KOPT-K1 (cell line): ENCODE results near the gene FCHO1.

Experiments
- H3K27ac ChIP-seq: fragments of 200-600 bp; sonication (generic); 2 replicates; pipeline ENCODE4 v1.5.1; 2016; ENCODE audit warnings: antibody characterized with exemption, mild to moderate bottlenecking, low read depth, low read length; ENCODE audit not compliant: poor library complexity, severe bottlenecking
- H3K36me3 ChIP-seq: fragments of 200-600 bp; sonication (generic); 2 replicates; pipeline ENCODE4 v1.5.1; 2017; ENCODE audit warnings: antibody characterized with exemption, mild to moderate bottlenecking, low read length, moderate library complexity; ENCODE audit not compliant: insufficient read depth
- H3K9me3 ChIP-seq: fragments of 200-600 bp; sonication (generic); 2 replicates; pipeline ENCODE4 v1.5.1; 2017; ENCODE audit warnings: antibody characterized with exemption, low read length, mild to moderate bottlenecking; ENCODE audit not compliant: insufficient read depth, poor library complexity, severe bottlenecking

Gene FCHO1

DNA sequence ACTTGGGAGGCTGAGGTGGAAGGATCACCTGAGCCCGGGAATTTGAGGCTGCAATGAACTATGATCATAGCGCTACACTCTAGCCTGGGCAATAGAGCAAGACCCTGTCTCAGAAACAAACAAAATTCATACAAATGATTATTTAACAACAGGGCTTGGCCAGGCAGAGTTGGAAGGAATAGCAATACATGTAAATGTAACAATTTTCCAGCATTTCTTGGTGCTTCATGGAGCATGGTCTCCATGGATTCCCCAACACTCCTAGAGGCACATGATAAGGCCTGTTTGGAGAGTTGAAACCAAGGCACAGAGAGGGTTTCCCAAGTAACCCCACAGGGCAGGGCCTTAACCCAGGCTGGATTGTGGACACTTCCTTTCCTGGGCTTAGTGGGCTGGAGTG is 59.8 kb downstream of the FCHO1 start:
- Histone ChIP-seq H3K9me3 (no peaks in the 10 kb centered on the region), H3K27ac (no peak overlapping the region), H3K36me3 (no peaks in the 10 kb centered on the region)

DNA sequence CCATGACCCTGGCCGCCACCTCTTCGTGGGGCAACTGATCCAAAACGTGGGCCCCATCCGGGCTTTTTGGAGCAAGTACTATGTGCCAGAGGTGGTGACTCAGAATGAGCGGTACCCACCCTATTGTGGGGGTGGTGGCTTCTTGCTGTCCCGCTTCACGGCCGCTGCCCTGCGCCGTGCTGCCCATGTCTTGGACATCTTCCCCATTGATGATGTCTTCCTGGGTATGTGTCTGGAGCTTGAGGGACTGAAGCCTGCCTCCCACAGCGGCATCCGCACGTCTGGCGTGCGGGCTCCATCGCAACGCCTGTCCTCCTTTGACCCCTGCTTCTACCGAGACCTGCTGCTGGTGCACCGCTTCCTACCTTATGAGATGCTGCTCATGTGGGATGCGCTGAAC is 60.4 kb downstream of the FCHO1 start:
- Histone ChIP-seq H3K36me3 (no peaks in the 10 kb centered on the region), H3K27ac (no peak overlapping the region), H3K9me3 (no peaks in the 10 kb centered on the region)

DNA sequence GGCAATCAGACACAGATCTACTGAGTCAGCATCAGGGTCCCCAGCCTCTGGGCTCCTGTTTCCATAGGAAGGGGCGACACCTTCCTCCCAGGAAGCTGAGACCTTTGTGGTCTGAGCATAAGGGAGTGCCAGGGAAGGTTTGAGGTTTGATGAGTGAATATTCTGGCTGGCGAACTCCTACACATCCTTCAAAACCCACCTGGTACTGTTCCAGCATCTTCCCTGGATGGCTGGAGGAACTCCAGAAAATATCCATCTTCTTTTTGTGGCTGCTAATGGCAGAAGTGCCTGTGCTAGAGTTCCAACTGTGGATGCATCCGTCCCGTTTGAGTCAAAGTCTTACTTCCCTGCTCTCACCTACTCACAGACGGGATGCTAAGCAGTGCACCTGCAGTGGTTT is 60.8 kb downstream of the FCHO1 start:
- no peak overlapping the region for H3K27ac ChIP-seq
- no peaks in the 10 kb centered on the region for H3K36me3 ChIP-seq
- no peaks in the 10 kb centered on the region for H3K9me3 ChIP-seq

DNA sequence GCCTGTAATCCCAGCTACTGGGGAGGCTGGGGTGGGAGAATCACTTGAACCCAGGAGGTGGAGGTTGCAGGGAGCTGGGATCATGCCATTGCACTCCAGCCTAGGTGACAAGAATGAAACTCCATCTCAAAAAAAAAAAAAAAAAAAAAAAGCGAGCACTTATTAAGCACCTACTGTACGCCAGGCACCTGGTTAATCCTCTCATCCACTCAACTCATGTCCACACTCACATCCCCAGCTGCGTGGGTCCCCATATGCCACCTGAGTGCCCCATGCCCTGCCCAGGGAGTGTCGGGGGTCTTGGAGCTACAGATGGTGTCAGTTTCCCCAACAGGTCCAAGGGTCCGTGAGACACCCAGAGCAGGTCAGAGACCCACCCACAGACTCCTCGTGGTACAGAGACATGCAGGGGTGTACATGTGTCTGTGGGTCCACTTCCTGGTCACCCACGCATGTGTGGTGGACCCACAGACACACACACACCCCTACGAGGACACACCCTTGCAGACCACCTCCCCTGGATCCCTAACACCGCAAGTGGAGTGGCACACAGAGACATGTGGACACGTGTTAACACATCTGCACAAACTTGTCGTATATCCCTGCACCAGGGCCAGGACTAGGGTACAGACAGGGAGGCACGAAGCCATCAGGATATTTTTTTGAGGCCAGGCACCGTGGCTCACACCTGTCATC is 66.5 kb downstream of the FCHO1 start:
- H3K36me3 ChIP-seq: no peaks in the 10 kb centered on the region
- no peaks in the 10 kb centered on the region for H3K9me3 ChIP-seq
- H3K27ac ChIP-seq: no peak overlapping the region

DNA sequence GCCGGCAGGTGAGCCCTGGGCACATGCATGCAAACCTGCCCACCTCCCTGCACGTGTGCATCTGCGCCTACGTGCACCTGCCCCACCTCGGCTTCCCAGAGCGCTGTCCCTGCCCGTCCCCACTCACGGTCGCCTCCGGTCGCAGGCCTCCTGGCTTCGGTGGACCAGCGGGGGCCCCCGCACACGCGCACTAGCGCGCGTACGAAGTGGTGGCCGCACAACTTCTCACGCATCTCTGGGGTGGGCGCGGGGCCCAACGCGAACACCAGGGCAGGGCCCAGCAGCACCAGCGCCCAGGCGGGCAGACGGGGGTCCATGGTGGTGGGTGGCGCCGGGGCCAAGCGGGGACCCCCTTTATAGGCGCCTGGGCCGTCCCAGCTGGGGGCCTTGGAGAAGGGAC is 69.9 kb downstream of the FCHO1 start, which contains the start of gene INSL3:
INSL3 (minus strand) TSS at position 330 of the 400 bp plus-strand sequence; CDS start at position 317, 13 bp downstream.
- H3K9me3 ChIP-seq: no peaks in the 10 kb centered on the region
- H3K36me3 ChIP-seq: no peaks in the 10 kb centered on the region
- no peak within 1 kb of the TSS for H3K27ac ChIP-seq

DNA sequence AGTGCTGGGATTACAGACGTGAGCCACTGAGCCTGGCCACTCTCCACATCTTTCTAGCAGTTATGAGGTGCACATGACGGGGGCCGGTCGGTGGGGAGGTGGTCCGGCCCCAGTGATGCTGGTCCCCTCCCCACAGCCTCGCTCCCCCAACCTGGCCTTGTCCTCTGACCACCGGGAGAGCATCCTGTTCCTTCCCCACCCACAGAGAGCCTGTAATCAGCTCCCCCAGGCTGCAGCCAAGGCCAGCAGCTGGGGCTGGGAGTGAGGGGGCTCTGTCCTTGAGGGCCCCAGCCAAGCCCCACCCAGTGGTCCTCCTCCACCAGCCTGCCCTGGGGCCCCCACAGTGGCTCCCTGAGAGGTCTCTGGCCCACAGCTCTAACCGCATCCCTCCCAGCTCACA is 73.1 kb downstream of the FCHO1 start:
- H3K9me3 ChIP-seq: no peaks in the 10 kb centered on the region
- H3K36me3 ChIP-seq: peaks cover 4% of the 10 kb centered on the region; the same call in 1 of the 2 replicates
- no peak overlapping the region for H3K27ac ChIP-seq

DNA sequence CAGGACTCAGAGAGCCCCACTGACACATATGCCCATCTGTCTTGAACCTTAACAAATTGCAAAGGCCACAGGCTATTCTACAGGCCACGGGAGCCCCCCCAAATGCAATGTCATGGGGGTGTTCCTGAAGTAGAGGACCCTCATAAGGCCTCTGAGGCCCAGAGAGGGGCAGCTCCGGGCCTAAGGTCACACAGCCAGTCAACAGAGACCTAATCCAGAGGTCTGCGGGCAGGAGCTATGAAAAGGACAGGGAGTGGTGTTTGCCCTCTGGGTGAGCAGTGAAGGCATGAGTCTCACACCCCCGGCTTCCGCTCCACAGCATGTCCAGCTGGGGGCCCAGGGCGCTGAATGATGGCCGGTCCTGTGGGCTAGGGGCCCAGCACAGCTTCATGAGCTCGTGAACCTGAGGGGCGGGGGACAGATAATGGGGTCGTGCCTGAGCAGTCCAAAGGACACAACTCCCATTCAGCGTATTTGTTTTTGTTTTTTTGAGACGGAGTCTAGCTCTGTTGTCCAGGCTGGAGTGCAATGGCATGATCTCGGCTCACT is 75.3 kb downstream of the FCHO1 start:
- Histone ChIP-seq H3K9me3 (no peaks in the 10 kb centered on the region), H3K27ac (no peak overlapping the region), H3K36me3 (peaks cover 11% of the 10 kb centered on the region; the same call in 1 of the 2 replicates)

DNA sequence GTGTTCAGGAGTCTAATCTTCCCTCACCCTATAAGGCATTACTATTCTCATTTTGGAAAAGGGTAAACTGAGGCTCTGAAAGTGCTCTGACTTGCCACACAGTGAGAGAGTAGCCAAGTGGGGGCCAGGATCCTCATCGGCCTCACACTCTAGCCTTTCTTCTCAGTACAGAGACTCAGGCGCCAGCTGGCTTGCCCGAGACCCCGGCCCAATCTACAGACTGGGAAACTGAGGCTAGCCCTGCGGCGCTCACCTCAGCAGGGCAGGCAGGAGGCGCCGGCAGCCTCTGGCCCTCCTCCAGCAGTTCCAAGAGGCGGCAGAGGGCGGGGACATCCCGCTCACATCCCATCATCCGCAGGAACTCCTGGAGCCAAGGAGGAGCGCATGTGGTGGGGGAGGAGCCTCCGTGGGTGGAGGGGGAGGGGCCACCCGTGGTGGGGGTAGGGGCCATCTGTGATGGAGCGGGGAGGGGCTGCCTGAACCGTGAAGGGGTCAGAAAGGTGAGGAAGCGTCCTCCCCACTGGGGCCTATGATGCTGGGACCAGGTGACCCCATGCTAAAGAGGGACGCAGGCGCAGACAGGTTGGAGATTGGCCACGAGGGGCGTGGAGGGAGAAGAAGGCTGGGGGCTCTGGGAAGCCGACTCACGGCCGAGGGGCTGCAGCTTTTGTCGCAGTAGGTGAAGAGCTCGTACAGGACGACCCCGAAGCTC is 78.7 kb downstream of the FCHO1 start:
- Histone ChIP-seq H3K27ac (no peak overlapping the region), H3K36me3 (peaks cover 27% of the 10 kb centered on the region; the same call in 1 of the 2 replicates)

DNA sequence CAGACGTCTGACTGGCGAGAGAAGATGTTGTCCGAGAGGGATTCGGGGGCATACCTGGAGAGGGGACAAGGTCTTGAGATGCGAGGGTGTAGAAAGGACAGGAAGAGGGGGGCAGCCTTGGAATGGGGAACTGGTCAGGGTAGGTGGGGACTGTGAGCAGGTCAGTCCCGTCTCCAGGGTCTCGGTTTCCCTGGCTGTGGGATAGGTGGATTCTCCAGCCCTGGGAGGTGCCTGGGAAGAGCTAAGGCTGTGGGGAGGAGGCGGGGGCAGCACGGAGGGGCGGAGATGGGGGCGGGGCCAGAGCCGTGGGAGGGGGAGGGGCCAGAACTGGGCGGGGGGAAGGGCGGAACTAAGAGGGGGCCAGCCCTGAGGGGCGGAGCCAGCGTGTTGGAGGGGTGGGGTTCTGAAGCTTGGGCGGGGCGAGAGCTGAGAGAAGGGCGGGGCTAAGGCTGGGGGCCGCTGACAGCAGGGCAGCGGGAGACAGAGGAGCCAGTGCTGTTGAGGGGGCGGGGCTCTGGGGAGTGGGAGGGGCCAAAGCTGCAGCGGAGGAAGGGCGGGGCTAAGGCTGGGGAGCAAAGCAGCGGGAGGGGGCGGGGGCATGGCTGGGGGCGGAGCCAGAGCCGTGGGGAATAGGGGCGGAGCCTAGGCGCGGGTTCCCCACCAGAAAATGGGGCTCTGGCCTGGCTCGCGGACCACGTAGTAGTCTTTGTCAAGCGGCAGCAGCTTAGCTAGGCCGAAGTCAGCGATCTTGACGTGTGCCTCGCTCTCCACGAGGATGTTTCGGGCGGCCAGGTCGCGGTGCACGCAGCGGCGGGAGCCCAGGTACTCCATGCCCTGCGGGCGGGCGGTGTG is 79.5 kb downstream of the FCHO1 start:
- Histone ChIP-seq H3K27ac (no peak overlapping the region), H3K36me3 (peaks cover 27% of the 10 kb centered on the region; the same call in 1 of the 2 replicates), H3K9me3 (no peaks in the 10 kb centered on the region)

More for the DNA sequence above, 78.7 kb downstream of the FCHO1 start:
- H3K9me3 ChIP-seq: no peaks in the 10 kb centered on the region

DNA sequence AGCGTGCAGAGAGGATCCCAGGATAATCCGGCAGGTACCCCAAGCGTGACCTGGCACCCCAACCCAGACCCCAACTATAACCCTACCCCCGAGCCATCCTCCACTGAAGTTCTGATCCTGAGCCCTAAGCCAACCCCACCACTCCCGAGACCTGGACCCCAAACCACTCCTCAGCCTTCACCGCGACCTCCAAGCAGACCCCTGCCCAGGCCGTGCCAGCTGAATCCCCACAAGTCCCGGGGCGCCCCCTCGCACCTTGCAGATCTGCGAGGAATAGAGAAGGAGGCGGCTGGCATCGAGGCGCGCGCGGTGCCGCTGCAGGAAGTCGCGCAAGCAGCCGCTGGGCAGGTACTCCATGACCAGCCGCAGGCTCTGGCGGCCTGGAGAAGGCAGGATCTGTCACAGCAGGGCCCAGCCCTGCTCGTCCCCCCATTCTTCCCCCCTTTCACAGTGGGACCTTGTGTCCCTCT is 80.2 kb downstream of the FCHO1 start:
- Histone ChIP-seq H3K9me3 (no peaks in the 10 kb centered on the region), H3K36me3 (peaks cover 27% of the 10 kb centered on the region; the same call in 1 of the 2 replicates), H3K27ac (no peak overlapping the region)

DNA sequence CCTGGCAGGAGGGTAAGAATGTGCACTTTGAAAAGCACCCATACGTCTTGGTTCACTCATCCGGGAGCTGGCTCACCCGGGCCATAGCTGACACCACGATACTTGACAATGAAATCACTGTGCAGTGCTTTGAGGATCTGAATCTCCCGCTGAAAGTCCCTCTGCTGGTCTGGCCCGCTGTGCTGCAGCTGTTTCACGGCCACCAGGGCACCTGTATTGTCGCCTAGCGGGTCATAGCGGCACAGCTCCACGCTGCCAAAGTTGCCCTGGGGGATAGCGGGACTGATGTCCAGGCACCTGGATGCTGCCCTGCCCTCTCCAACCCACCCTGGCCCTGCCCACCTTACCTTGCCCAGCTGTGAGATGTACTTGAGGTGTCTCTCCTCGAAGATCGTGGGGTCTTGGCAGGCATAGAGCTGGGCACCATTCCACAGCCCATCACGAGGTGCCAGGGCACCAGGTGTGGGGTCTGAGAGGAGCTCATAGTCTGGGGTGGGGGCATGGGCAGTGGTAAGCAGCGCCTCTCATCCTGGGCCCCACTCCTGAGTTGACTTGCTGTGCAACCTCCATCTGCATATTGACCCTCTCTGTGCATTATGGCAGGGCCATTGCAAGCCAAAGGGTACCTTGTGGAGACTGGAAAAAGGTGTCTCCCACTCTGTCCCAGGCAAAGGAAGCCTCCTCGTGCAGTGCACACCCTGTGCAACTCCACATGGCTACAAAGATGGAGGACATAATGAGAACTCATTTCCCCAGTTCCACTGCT is 81.3 kb downstream of the FCHO1 start:
- Histone ChIP-seq H3K9me3 (no peaks in the 10 kb centered on the region), H3K27ac (no peak overlapping the region), H3K36me3 (peaks cover 27% of the 10 kb centered on the region; the same call in 1 of the 2 replicates)

DNA sequence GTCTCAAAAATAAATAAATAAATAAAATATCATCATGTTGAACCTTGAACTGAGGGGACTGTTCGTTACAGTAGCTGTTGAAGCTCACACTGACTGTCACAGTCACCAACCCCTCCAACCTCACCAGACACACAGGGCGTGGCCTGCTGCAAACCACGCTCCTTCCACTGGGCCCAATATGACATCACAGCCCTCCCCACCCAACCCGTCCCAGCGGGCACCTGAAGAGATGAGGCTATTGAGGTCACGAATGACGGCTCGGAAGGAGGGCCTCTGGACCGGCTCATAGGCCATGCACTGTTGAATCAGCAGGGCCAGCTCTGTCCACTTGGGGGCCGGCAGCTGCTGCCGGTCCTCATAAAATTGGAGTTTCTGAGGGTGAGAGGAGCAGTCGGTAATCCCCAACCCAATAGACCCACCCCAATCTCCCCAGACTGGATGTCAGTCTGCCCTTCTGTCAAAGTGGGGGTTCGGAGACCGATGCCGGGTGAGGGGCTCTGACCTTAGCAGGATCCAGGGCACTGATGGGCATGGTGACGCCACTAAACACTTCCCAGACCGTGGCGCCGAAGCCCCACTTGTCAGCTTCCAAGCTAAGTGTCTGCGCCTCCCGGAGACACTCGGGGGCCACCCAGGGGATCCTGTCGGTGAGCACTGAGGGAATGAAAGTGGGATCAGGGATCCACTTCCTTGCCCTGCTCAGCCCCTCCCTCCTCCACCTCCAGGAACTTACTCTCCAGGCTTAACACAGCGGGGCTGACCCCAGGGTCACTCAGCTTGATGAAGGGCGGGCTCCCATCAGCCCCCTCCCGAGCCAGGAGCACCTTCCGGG is 83.3 kb downstream of the FCHO1 start:
- Histone ChIP-seq H3K36me3 (peaks cover 40% of the 10 kb centered on the region; the same call in 1 of the 2 replicates), H3K9me3 (no peaks in the 10 kb centered on the region), H3K27ac (no peak overlapping the region)

DNA sequence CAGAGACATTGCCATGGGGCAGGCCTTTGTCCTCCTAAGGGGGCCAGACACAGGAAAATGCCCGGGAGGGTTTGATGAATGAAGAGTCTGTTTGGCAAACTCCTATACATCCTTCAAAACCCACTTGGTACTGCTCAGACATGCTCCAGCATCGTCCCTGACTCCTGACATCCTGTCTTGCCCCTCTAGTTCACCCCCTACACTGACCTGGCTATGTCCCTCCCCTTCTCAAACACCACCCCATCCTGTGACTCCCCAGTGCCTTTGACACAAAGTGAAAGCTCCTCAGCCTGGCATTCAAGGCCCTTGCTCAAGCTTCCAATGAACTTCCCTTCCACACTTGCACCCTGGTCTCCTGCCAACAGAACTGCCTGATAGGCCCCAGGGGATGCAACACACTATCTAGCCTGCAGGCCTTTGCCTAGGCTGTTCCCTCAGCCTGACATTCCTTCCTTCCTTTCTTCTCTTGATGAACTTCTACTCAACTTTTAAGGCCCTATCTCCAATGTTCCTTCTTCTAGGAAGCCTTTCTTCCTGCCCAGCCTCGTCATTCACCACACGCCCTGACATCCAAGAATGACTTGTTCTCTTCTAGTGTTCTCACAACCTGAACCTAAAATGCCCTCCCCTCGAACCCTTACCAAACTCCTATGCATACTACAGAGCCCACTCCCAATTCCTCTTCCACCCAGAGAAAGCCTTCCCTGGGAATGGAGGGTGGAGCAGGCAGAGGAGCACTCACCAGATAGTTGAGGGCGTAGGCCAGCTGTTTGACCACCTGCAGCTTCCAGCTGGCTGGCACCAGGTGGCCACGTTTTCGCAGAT is 84.1 kb downstream of the FCHO1 start:
- peaks cover 47% of the 10 kb centered on the region; the same call in 1 of the 2 replicates for H3K36me3 ChIP-seq
- no peak overlapping the region for H3K27ac ChIP-seq
- no peaks in the 10 kb centered on the region for H3K9me3 ChIP-seq
